ENCODE measurements around the gene BBLN.

DNA sequence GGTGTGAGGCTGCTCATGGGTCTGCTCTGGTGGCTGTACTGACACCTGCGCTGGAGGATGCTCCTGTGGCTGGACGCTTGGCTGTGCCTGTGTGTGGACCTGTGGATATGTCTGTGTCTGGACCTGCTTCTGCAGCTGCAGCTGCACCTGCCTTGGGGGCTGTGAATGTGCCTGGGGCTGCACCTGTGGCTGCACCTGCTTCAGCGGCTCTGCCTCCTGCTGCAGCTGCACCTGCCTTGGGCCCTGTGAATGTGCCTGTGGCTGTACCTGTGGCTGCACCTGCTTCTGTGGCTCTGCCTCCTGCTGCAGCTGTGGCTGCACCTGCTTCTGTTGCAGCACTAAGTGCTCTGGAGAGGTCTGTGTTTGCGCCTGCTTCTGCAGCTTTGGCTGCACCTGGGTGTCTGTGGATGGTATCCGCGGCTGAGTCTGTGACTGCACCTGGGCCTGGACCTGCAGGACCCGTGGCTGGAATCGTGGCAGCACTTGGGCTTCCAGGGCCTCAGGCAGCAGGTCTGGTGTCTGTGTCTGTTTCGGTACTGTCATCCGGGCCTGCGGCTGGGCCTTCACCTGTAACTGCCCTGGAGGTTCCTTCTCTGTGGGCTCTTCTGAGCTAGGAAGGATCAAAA lies 18.9 kb downstream of the BBLN start:
- no peak for TF ChIP-seq POLR2AphosphoS5 (IDR thresholded peaks at IDR 0.05)
- TF ChIP-seq POLR2A (IDR thresholded peaks at IDR 0.05), result no peak

Data from prostate gland (tissue), 1 donor.